ENCODE data around the gene BICDL2. TPM values are rescaled to one million over a fixed set of nuclear protein-coding genes. Genes with fewer than 3 reads are reported as not detected.

BICDL2 gene
- total and polyA plus RNA-seq, 9 of the 15 experiments (the other 6 are each of a cell fraction or from before 2014, with no cell fraction given): 0.09 to 0.28 (median 0.09) TPM; not detected in 6

GRCh38 chr16:2983706-2984136 is 53.0 kb downstream of the BICDL2 start (continued):
- TF ChIP-seq, protein P1, sequence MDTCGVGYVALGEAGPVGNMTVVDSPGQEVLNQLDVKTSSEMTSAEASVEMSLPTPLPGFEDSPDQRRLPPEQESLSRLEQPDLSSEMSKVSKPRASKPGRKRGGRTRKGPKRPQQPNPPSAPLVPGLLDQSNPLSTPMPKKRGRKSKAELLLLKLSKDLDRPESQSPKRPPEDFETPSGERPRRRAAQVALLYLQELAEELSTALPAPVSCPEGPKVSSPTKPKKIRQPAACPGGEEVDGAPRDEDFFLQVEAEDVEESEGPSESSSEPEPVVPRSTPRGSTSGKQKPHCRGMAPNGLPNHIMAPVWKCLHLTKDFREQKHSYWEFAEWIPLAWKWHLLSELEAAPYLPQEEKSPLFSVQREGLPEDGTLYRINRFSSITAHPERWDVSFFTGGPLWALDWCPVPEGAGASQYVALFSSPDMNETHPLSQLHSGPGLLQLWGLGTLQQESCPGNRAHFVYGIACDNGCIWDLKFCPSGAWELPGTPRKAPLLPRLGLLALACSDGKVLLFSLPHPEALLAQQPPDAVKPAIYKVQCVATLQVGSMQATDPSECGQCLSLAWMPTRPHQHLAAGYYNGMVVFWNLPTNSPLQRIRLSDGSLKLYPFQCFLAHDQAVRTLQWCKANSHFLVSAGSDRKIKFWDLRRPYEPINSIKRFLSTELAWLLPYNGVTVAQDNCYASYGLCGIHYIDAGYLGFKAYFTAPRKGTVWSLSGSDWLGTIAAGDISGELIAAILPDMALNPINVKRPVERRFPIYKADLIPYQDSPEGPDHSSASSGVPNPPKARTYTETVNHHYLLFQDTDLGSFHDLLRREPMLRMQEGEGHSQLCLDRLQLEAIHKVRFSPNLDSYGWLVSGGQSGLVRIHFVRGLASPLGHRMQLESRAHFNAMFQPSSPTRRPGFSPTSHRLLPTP (IDR thresholded peaks at IDR 0.05; ENCODE audit: borderline replicate concordance, extremely low read depth, insufficient read length): no peak
- no peak for TF ChIP-seq ZNF740 (CRISPR knock-in tag; IDR thresholded peaks at IDR 0.05)
- TF ChIP-seq ZNF740 (tag; IDR thresholded peaks at IDR 0.05): no peak
- peak; percentile 74; the same call in 1 of the 2 replicates for TF ChIP-seq MTA3 (IDR thresholded peaks at IDR 0.05; ENCODE audit: borderline replicate concordance)
- TF ChIP-seq ZNF263 (CRISPR knock-in tag; IDR thresholded peaks at IDR 0.05; ENCODE audit: borderline replicate concordance): peak; percentile 63; the same call in 1 of the 2 replicates
- TF ChIP-seq ELK3 (CRISPR knock-in tag; IDR thresholded peaks at IDR 0.05): no peak
- TF ChIP-seq ZNF699 (CRISPR knock-in tag; IDR thresholded peaks at IDR 0.05; ENCODE audit: insufficient replicate concordance): no peak
- no peak for TF ChIP-seq NR4A1 (CRISPR knock-in tag; IDR thresholded peaks at IDR 0.05)
- TF ChIP-seq NR4A1 (tag; IDR thresholded peaks at IDR 0.05): 0 out of 2 replicates have a peak, but pooled peaks have one; percentile 31
- TF ChIP-seq KLF6 (CRISPR knock-in tag; IDR thresholded peaks at IDR 0.05; ENCODE audit: borderline replicate concordance): no peak
- no peak for TF ChIP-seq PTBP1 (IDR thresholded peaks at IDR 0.05; ENCODE audit: low read depth, low read length)
- TF ChIP-seq, protein P2, sequence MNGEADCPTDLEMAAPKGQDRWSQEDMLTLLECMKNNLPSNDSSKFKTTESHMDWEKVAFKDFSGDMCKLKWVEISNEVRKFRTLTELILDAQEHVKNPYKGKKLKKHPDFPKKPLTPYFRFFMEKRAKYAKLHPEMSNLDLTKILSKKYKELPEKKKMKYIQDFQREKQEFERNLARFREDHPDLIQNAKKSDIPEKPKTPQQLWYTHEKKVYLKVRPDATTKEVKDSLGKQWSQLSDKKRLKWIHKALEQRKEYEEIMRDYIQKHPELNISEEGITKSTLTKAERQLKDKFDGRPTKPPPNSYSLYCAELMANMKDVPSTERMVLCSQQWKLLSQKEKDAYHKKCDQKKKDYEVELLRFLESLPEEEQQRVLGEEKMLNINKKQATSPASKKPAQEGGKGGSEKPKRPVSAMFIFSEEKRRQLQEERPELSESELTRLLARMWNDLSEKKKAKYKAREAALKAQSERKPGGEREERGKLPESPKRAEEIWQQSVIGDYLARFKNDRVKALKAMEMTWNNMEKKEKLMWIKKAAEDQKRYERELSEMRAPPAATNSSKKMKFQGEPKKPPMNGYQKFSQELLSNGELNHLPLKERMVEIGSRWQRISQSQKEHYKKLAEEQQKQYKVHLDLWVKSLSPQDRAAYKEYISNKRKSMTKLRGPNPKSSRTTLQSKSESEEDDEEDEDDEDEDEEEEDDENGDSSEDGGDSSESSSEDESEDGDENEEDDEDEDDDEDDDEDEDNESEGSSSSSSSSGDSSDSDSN (IDR thresholded peaks at IDR 0.05; ENCODE audit: borderline replicate concordance in 1 of 2, low read depth in 2 of 2, low read length in 2 of 2): 0 out of 4 replicates have a peak, but pooled peaks of 1 of the 2 experiments have one; percentile 43
- TF ChIP-seq CHD4 (IDR thresholded peaks at IDR 0.05; ENCODE audit: insufficient read depth, insufficient replicate concordance, low read depth, low read length, poor library complexity, severe bottlenecking): no peak
- no peak for TF ChIP-seq TAF1 (IDR thresholded peaks at IDR 0.05; ENCODE audit: control insufficient read depth, extremely low read depth, insufficient read depth, low read length, severe bottlenecking)
- TF ChIP-seq ZNF584 (CRISPR knock-in tag; IDR thresholded peaks at IDR 0.05; ENCODE audit: low read depth): no peak
- peak; percentile 70; the same call in 1 of the 2 replicates for TF ChIP-seq CBFB (CRISPR knock-in tag; IDR thresholded peaks at IDR 0.05)
- TF ChIP-seq ZNF76 (CRISPR knock-in tag; IDR thresholded peaks at IDR 0.05; ENCODE audit: borderline replicate concordance): no peak
- TF ChIP-seq FOXK2 (conservative IDR thresholded peaks at IDR 0.05 in 1 of 2, IDR thresholded peaks at IDR 0.05 in 1 of 2; ENCODE audit: low read depth in 2 of 2): no peak
- TF ChIP-seq XRCC4 (IDR thresholded peaks at IDR 0.05; ENCODE audit: extremely low read depth, insufficient read depth, insufficient read length): no peak

Data from K562 (cell line).